A549 (cell line): ENCODE data around the gene SEPHS1. TPM values are rescaled to one million over a fixed set of nuclear protein-coding genes. Genes with fewer than 3 reads are reported as not detected.

ENCODE experiments used
- ATAC-seq, 2 experiments: fragments of 200-7000 bp in 1 of 2; fragments of >200 bp in 1 of 2; cut with Nextera tagmentation in 1 of 2; cut with Tn5 transposase in 1 of 2; 3 replicates each; pipeline versions ENCODE4 v1.8.0 to v1.9.1; 2018 to 2020; ENCODE audit warnings: mild to moderate bottlenecking in 1 of 2, moderate library complexity in 1 of 2
- CTCF ChIA-PET: fragments of 300-600 bp; sonication (Branson Sonifier 250); formaldehyde crosslinking; extraction: SDS; loops from one replicate; lab custom pipeline; 2021; ENCODE audit warnings: antibody characterized with exemption, inconsistent platforms; lab: Yijun Ruan, JAX
- POLR2A ChIA-PET: fragments of 350-600 bp; formaldehyde crosslinking; extraction: SDS; loops from one replicate; lab custom pipeline; 2021; ENCODE audit warnings: antibody characterized with exemption, inconsistent platforms; lab: Yijun Ruan, JAX
- DNase-seq, 2 experiments: peaks; one replicate each; pipeline versions ENCODE4 v3.0.0 to v3.0.0-alpha.2; 2011 to 2016; ENCODE audit warnings: low read depth in 1 of 2, low spot score in 1 of 2
- FAIRE-seq: peaks from 2 replicates; lab custom pipeline; 2011; peaks lifted over from hg19 to GRCh38; lab: Jason Lieb, UNC
- H3K27ac ChIP-seq, 2 experiments: fragments of >200 bp; sonication (Bioruptor Twin); formaldehyde crosslinking; 3 replicates each; pipeline ENCODE4 v1.5.1; 2016 to 2017
- H3K4me1 ChIP-seq: fragments of >200 bp; sonication (Bioruptor Twin); formaldehyde crosslinking; 3 replicates; pipeline ENCODE4 v1.6.1; 2016
- H3K4me2 ChIP-seq: fragments of >200 bp; sonication (Bioruptor Twin); formaldehyde crosslinking; 3 replicates; pipeline ENCODE4 v1.6.1; 2016
- H3K4me3 ChIP-seq: fragments of >200 bp; sonication (Bioruptor Twin); formaldehyde crosslinking; 3 replicates; pipeline ENCODE4 v1.5.1; 2016
- H3K9me3 ChIP-seq: fragments of >200 bp; sonication (Bioruptor Twin); formaldehyde crosslinking; 3 replicates; pipeline ENCODE4 v1.6.1; 2016
- BCL3 ChIP-seq: fragments of >200 bp; sonication (Bioruptor Twin); formaldehyde crosslinking; IDR thresholded peaks from 3 replicates; pipeline ENCODE4 v1.6.1; 2016
- CBX2 ChIP-seq: fragments of 200-600 bp; sonication (generic); IDR thresholded peaks from 2 replicates; pipeline ENCODE4 v1.6.1; 2016; ENCODE audit warnings: low read depth, mild to moderate bottlenecking, borderline replicate concordance
- CBX8 ChIP-seq: fragments of 200-600 bp; sonication (generic); IDR thresholded peaks from 2 replicates; pipeline ENCODE4 v1.6.1; 2016
- CHD4 ChIP-seq: fragments of 200-600 bp; sonication (generic); IDR thresholded peaks from 2 replicates; pipeline ENCODE4 v1.6.1; 2016; ENCODE audit warnings: antibody characterized with exemption, mild to moderate bottlenecking, borderline replicate concordance
- CTCF ChIP-seq: fragments of >200 bp; sonication (Bioruptor Twin); formaldehyde crosslinking; IDR thresholded peaks from 3 replicates; pipeline ENCODE4 v1.5.1; 2016
- EHMT2 ChIP-seq: fragments of 200-600 bp; sonication (generic); IDR thresholded peaks from 2 replicates; pipeline ENCODE4 v1.6.1; 2016; ENCODE audit warnings: antibody characterized with exemption, low read depth, mild to moderate bottlenecking, moderate library complexity
- EP300 ChIP-seq, 2 experiments: fragments of >200 bp; sonication (Bioruptor Twin); formaldehyde crosslinking; IDR thresholded peaks; 2 replicates in 1 of 2; 3 replicates in 1 of 2; pipeline ENCODE4 v1.6.1; 2016 to 2017
- ESRRA ChIP-seq: fragments of 150-350 bp; IDR thresholded peaks from 2 replicates; pipeline ENCODE4 v1.6.1; 2014; ENCODE audit warnings: mild to moderate bottlenecking, low read length, borderline replicate concordance
- FOSB ChIP-seq: fragments of 250-450 bp; sonication (Bioruptor Pico); IDR thresholded peaks from 2 replicates; pipeline ENCODE4 v1.5.0; 2020; ENCODE audit warnings: mild to moderate bottlenecking, moderate library complexity
- FOSL2 ChIP-seq, 2 experiments: fragments of 450-650 bp in 1 of 2; fragments of >200 bp in 1 of 2; sonication (Bioruptor Twin) in 1 of 2; formaldehyde crosslinking; IDR thresholded peaks; 2 replicates each; pipeline versions ENCODE4 v1.5.0 to v1.6.1; 2016 to 2020; ENCODE audit warnings: mild to moderate bottlenecking in 1 of 2, moderate library complexity in 1 of 2
- FOXS1 ChIP-seq: fragments of 250-450 bp; sonication (Bioruptor Pico); IDR thresholded peaks from 2 replicates; pipeline ENCODE4 v1.5.0; 2020; ENCODE audit warnings: mild to moderate bottlenecking, moderate library complexity
- GATA3 ChIP-seq: IDR thresholded peaks from 2 replicates; pipeline ENCODE4 v1.6.1; 2012; ENCODE audit warnings: borderline replicate concordance
- HDAC2 ChIP-seq: fragments of 200-600 bp; sonication (generic); IDR thresholded peaks from 2 replicates; pipeline ENCODE4 v1.6.1; 2016
- HOXA7 ChIP-seq: fragments of 250-450 bp; sonication (Bioruptor Pico); IDR thresholded peaks from 2 replicates; pipeline ENCODE4 v1.5.0; 2020; ENCODE audit warnings: mild to moderate bottlenecking, moderate library complexity
- KDM1A ChIP-seq: fragments of 200-600 bp; sonication (generic); IDR thresholded peaks from 2 replicates; pipeline ENCODE4 v1.6.1; 2016; ENCODE audit warnings: low read depth, mild to moderate bottlenecking
- NR3C1 ChIP-seq: fragments of >200 bp; sonication (Bioruptor Twin); formaldehyde crosslinking; IDR thresholded peaks from 3 replicates; pipeline ENCODE4 v1.6.1; 2017
- PHF8 ChIP-seq: fragments of 200-600 bp; sonication (generic); IDR thresholded peaks from 2 replicates; pipeline ENCODE4 v1.6.1; 2016; ENCODE audit warnings: low read depth, mild to moderate bottlenecking, antibody characterized with exemption, moderate library complexity, borderline replicate concordance
- POLR2A ChIP-seq: IDR thresholded peaks from 2 replicates; pipeline ENCODE4 v1.6.1; 2012; ENCODE audit warnings: mild to moderate bottlenecking, low read length
- RARB ChIP-seq: fragments of 250-450 bp; sonication (Bioruptor Pico); IDR thresholded peaks from 2 replicates; pipeline ENCODE4 v1.8.0; 2021; ENCODE audit warnings: mild to moderate bottlenecking, moderate library complexity
- RCOR1 ChIP-seq: fragments of 150-350 bp; IDR thresholded peaks from 2 replicates; pipeline ENCODE4 v1.6.1; 2014; ENCODE audit warnings: antibody characterized with exemption, low read length, low read depth
- SREBF2 ChIP-seq: fragments of 450-650 bp; IDR thresholded peaks from 2 replicates; pipeline ENCODE4 v1.6.1; 2014; ENCODE audit warnings: mild to moderate bottlenecking, moderate library complexity
- TFCP2L1 ChIP-seq: fragments of 250-450 bp; sonication (Bioruptor Pico); IDR thresholded peaks from 2 replicates; pipeline ENCODE4 v1.5.0; 2021; ENCODE audit warnings: mild to moderate bottlenecking
- TP53 ChIP-seq: fragments of 250-450 bp; sonication (Bioruptor Pico); IDR thresholded peaks from 2 replicates; pipeline ENCODE4 v1.5.0; 2021; ENCODE audit warnings: mild to moderate bottlenecking, moderate library complexity
- ZC3H11A ChIP-seq: fragments of 450-650 bp; IDR thresholded peaks from 2 replicates; pipeline ENCODE4 v1.6.1; 2014; ENCODE audit warnings: antibody characterized with exemption, mild to moderate bottlenecking
- ZSCAN20 ChIP-seq: fragments of 250-450 bp; sonication (Bioruptor Pico); IDR thresholded peaks from 2 replicates; pipeline ENCODE4 v1.8.0; 2022; ENCODE audit warnings: mild to moderate bottlenecking, moderate library complexity
- WGBS: methylation state at CpG from one replicate; pipeline ENCODE4 v1.1.6; 2017; ENCODE audit errors: missing lambda C conversion rate; 5-methylcytosine and 5-hydroxymethylcytosine counted together
- polyA plus RNA-seq, 4 experiments: library from polyadenylated mRNA; depleted of rRNA in 3 of 4; stranded (reverse); fragments of >200 nt; fragmentation: RNase III in 1 of 4; extraction: RNeasy Plus Mini Kit Qiagen cat#74134 plus additional on column Dnase treatment in 1 of 4; gene quantifications; 2 replicates in 3 of 4; 3 replicates in 1 of 4; pipeline ENCODE4 v1.2.3, GENCODE V29; 2011 to 2017

Gene SEPHS1
- polyA plus RNA-seq, 2 of the 4 experiments (the other 2 are of a cell fraction), result 71.4 to 124 TPM

- no peaks in the 10 kb centered on the region for H3K9me3 ChIP-seq
- H3K4me1 ChIP-seq, result no peaks in the 10 kb centered on the region
- POLR2A ChIA-PET, result no interaction called here
- CTCF ChIA-PET, result interaction anchor here (0.6 to 8.8 kb wide), 4 partner anchors 75 to 171 kb away, joined by 3 to 107 read pairs (median 9); no protein-coding TSS in a partner anchor
- H3K27ac ChIP-seq, result no peak overlapping the region
- H3K4me2 ChIP-seq, result no peak overlapping the region
- H3K4me3 ChIP-seq, result no peak overlapping the region
- WGBS, result 58% methylated on average over 6 of the region's 6 CpGs
- DNase-seq (no peak), FAIRE-seq (no peak)
- no peak for TF ChIP-seq GATA3
- TF ChIP-seq RARB (CRISPR knock-in tag), result no peak
- no peak for TF ChIP-seq CTCF
- TF ChIP-seq POLR2A, result no peak
- no peak for TF ChIP-seq RCOR1
- TF ChIP-seq FOXS1, result no peak
- no peak for TF ChIP-seq HDAC2
- no peak for TF ChIP-seq FOSL2 (IDR thresholded peaks at IDR 0.05)
- no peak for TF ChIP-seq FOSL2 (CRISPR knock-in tag; IDR thresholded peaks at IDR 0.05)
- TF ChIP-seq EP300 (IDR thresholded peaks at IDR 0.05), result no peak
- TF ChIP-seq BCL3, result no peak
- no peak for TF ChIP-seq HOXA7
- no peak for TF ChIP-seq CBX2
- TF ChIP-seq ESRRA, result no peak
- TF ChIP-seq CHD4, result no peak
- no peak for TF ChIP-seq TFCP2L1 (CRISPR knock-in tag)
- TF ChIP-seq ZC3H11A, result no peak
- no peak for TF ChIP-seq ZSCAN20 (CRISPR knock-in tag)
- TF ChIP-seq CBX8, result no peak
- TF ChIP-seq, all 56 proteins: peak for 0
- no peak for ATAC-seq
Observed at GRCh38 chr10:13365831-13366230, 17.7 kb upstream of the SEPHS1 start.

DNA sequence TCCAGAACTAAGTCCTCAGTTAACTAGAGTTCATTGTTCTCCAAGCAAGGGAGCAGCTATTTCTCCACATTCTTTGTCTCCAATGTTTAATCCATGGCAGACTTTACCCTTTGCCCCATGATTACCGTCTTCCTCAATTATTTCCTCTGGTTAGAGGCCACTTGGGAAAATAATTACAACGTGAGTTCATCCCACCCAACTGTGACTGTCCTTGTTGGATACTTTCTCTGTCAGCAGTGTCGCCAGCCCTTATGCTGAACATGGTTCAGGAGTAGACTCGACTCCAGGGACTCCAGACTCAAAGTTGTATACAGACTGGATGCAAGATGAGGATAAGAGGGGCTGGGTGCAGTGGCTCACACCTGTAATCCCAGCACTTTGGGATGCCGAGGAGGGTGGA is 17.1 kb upstream of the SEPHS1 start:
- ChIA-PET CTCF (interaction anchor here (1.8 to 8.8 kb wide), 3 partner anchors 76 to 172 kb away, joined by 3 to 107 read pairs (median 8); no protein-coding TSS in a partner anchor), POLR2A (no interaction called here)
- ATAC-seq (no peak), DNase-seq (no peak), FAIRE-seq (no peak)
- 36% methylated on average over 5 of the region's 5 CpGs for WGBS
- no peak overlapping the region for H3K4me3 ChIP-seq
- no peaks in the 10 kb centered on the region for H3K9me3 ChIP-seq
- no peaks in the 10 kb centered on the region for H3K4me1 ChIP-seq
- H3K4me2 ChIP-seq, result no peak overlapping the region
- no peak overlapping the region for H3K27ac ChIP-seq
- no peak for TF ChIP-seq TP53
- TF ChIP-seq ZC3H11A, result no peak
- TF ChIP-seq SREBF2, result no peak
- no peak for TF ChIP-seq GATA3
- TF ChIP-seq ESRRA, result no peak
- TF ChIP-seq HDAC2, result no peak
- TF ChIP-seq FOXS1, result no peak
- no peak for TF ChIP-seq RCOR1
- no peak for TF ChIP-seq EHMT2
- TF ChIP-seq BCL3, result no peak
- no peak for TF ChIP-seq PHF8
- TF ChIP-seq NR3C1, result no peak
- no peak for TF ChIP-seq KDM1A
- TF ChIP-seq FOSB (CRISPR knock-in tag), result no peak
- TF ChIP-seq CBX2, result no peak
